Fibroblast of lung (primary cell): Measurements from ENCODE around the gene LIN28A. TPM values are rescaled to one million over a fixed set of nuclear protein-coding genes. Genes with fewer than 3 reads are reported as not detected.

Experiments
- DNase-seq, 2 donors: peaks; one replicate each; pipeline versions ENCODE4 v3.0.0 to v3.0.0-alpha.2; 2010; ENCODE audit warnings: low read depth in 2 of 2
- H2AFZ ChIP-seq: 2 replicates; pipeline ENCODE4 v1.5.1; 2012; ENCODE audit warnings: low read length, control low read depth, inconsistent platforms
- H3K27ac ChIP-seq: 2 replicates; pipeline ENCODE4 v1.5.1; 2011; ENCODE audit warnings: low read length, control low read depth; ENCODE audit not compliant: insufficient read depth
- H3K27me3 ChIP-seq: 2 replicates; pipeline ENCODE4 v1.5.1; 2011; ENCODE audit warnings: mild to moderate bottlenecking, low read length; ENCODE audit not compliant: control insufficient read depth, insufficient read depth
- H3K36me3 ChIP-seq: 2 replicates; pipeline ENCODE4 v1.5.1; 2011; ENCODE audit warnings: low read length; ENCODE audit not compliant: control insufficient read depth, insufficient read depth
- H3K4me1 ChIP-seq: 2 replicates; pipeline ENCODE4 v1.5.1; 2011; ENCODE audit warnings: low read length; ENCODE audit not compliant: control insufficient read depth, insufficient read depth; ENCODE audit errors: extremely low read depth
- H3K4me2 ChIP-seq: 2 replicates; pipeline ENCODE4 v1.5.1; 2011; ENCODE audit warnings: low read length, control low read depth; ENCODE audit not compliant: insufficient read depth; ENCODE audit errors: extremely low read depth
- H3K4me3 ChIP-seq, 4 experiments: fragments of 200-600 bp in 1 of 4; sonication (generic) in 1 of 4; replicated peaks in 1 of 4; 2 replicates each; pipeline ENCODE4 v1.5.1; 2011 to 2016; ENCODE audit warnings: low read length in 4 of 4, low read depth in 3 of 4, mild to moderate bottlenecking in 3 of 4, control low read depth in 2 of 4, inconsistent platforms in 1 of 4, mixed read lengths in 1 of 4; ENCODE audit not compliant: insufficient read depth in 1 of 4; ENCODE audit errors: control extremely low read depth in 1 of 4
- H3K79me2 ChIP-seq: 2 replicates; pipeline ENCODE4 v1.5.1; 2012; ENCODE audit warnings: mild to moderate bottlenecking, low read length, inconsistent platforms; ENCODE audit not compliant: control insufficient read depth, insufficient read depth
- H3K9ac ChIP-seq: 2 replicates; pipeline ENCODE4 v1.5.1; 2011; ENCODE audit warnings: mild to moderate bottlenecking, low read length, control low read depth; ENCODE audit not compliant: insufficient read depth
- H3K9me3 ChIP-seq: 2 replicates; pipeline ENCODE4 v1.5.1; 2012; ENCODE audit warnings: low read depth, low read length; ENCODE audit not compliant: control insufficient read depth, insufficient read depth
- H4K20me1 ChIP-seq: 2 replicates; pipeline ENCODE4 v1.5.1; 2011; ENCODE audit warnings: low read length; ENCODE audit not compliant: control insufficient read depth, insufficient read depth; ENCODE audit errors: extremely low read depth
- EZH2 ChIP-seq: IDR thresholded peaks from 2 replicates; pipeline ENCODE4 v1.5.1; 2012; ENCODE audit warnings: low read length, control low read depth, mild to moderate bottlenecking; ENCODE audit errors: missing control alignments
- polyA plus RNA-seq, 2 donors: library from polyadenylated mRNA; depleted of rRNA in 1 of 2; stranded (reverse) in 1 of 2; unstranded in 1 of 2; fragments of >200 nt; gene quantifications; 2 replicates each; pipeline ENCODE4 v1.2.1, GENCODE V29; 2011 to 2012; ENCODE audit warnings: missing spikeins in 1 of 2
- total RNA-seq: library from RNA; depleted of rRNA; stranded (reverse); fragments of >200 nt; gene quantifications from 2 replicates; pipeline ENCODE4 v1.2.1, GENCODE V29; 2014

LIN28A gene
- total and polyA plus RNA-seq, 2 donors (not counting 1 experiment from before 2014, with no cell fraction given) = 0.09 TPM; not detected in 1

GRCh38 chr1:26478988-26479387 is 68.4 kb downstream of the LIN28A start:
- H3K9ac ChIP-seq = no peak overlapping the region
- no peak for TF ChIP-seq EZH2
- H3K36me3 ChIP-seq = peaks cover 7% of the 10 kb centered on the region
- H3K4me3 ChIP-seq = no peak overlapping the region
- peaks cover 5% of the 10 kb centered on the region for H3K4me1 ChIP-seq
- H3K27me3 ChIP-seq = no peaks in the 10 kb centered on the region
- no peak overlapping the region for H3K4me2 ChIP-seq
- peaks cover 8% of the 10 kb centered on the region for H3K79me2 ChIP-seq
- no peaks in the 10 kb centered on the region for H3K9me3 ChIP-seq
- H3K27ac ChIP-seq = no peak overlapping the region
- H2AFZ ChIP-seq = no peak overlapping the region
- no peak for DNase-seq
- H4K20me1 ChIP-seq = no peaks in the 10 kb centered on the region

Other genes with a start within 250 kb of the LIN28A start
- not detected in 2 replicates for gene C1orf232, start 241.9 kb upstream of the LIN28A start, total RNA-seq
- gene C1orf232, start 241.9 kb upstream of the LIN28A start, polyA plus RNA-seq = not detected in 2 replicates
- 30.7 and 38.8 TPM in 2 replicates for gene ZNF593, start 240.9 kb upstream of the LIN28A start, total RNA-seq
- gene ZNF593, start 240.9 kb upstream of the LIN28A start, polyA plus RNA-seq = 17.6 and 19.8 TPM in 2 replicates
- gene ZNF593OS, start 239.0 kb upstream of the LIN28A start, total RNA-seq = not detected in 2 replicates
- not detected in 2 replicates for gene ZNF593OS, start 239.0 kb upstream of the LIN28A start, polyA plus RNA-seq
- not detected in 2 replicates for gene CNKSR1, start 233.3 kb upstream of the LIN28A start, total RNA-seq
- 0.08 TPM in 1 of 2 replicates, not detected in the other for gene CNKSR1, start 233.3 kb upstream of the LIN28A start, polyA plus RNA-seq
- not detected in 2 replicates for gene CATSPER4, start 220.2 kb upstream of the LIN28A start, total RNA-seq
- gene CATSPER4, start 220.2 kb upstream of the LIN28A start, polyA plus RNA-seq = not detected in 2 replicates
- 3.9 and 6.9 TPM in 2 replicates for gene CEP85, start 176.6 kb upstream of the LIN28A start, total RNA-seq
- 4.7 and 8.2 TPM in 2 replicates for gene CEP85, start 176.6 kb upstream of the LIN28A start, polyA plus RNA-seq
- gene SH3BGRL3, start 130.7 kb upstream of the LIN28A start, total RNA-seq = 12.8 and 39.6 TPM in 2 replicates
- 200 and 261 TPM in 2 replicates for gene SH3BGRL3, start 130.7 kb upstream of the LIN28A start, polyA plus RNA-seq
- gene UBXN11, start 104.2 kb upstream of the LIN28A start, total RNA-seq = 2.6 and 3.5 TPM in 2 replicates
- 6.5 and 7.1 TPM in 2 replicates for gene UBXN11, start 104.2 kb upstream of the LIN28A start, polyA plus RNA-seq
- 0.51 TPM in 1 of 2 replicates, not detected in the other for gene CD52, start 92.9 kb upstream of the LIN28A start, total RNA-seq
- 0.28 and 0.31 TPM in 2 replicates for gene CD52, start 92.9 kb upstream of the LIN28A start, polyA plus RNA-seq
- not detected in 2 replicates for gene CRYBG2, start 56.7 kb upstream of the LIN28A start, total RNA-seq
- gene CRYBG2, start 56.7 kb upstream of the LIN28A start, polyA plus RNA-seq = not detected in 2 replicates
- not detected in 2 replicates for gene ZNF683, start 38.1 kb upstream of the LIN28A start, total RNA-seq
- gene ZNF683, start 38.1 kb upstream of the LIN28A start, polyA plus RNA-seq = not detected in 2 replicates
- 28.5 and 41.5 TPM in 2 replicates for gene DHDDS, start 21.5 kb downstream of the LIN28A start, total RNA-seq
- gene DHDDS, start 21.5 kb downstream of the LIN28A start, polyA plus RNA-seq = 75.6 and 76.6 TPM in 2 replicates
- 123 and 170 TPM in 2 replicates for gene HMGN2, start 61.6 kb downstream of the LIN28A start, total RNA-seq
- gene HMGN2, start 61.6 kb downstream of the LIN28A start, polyA plus RNA-seq = 442 and 557 TPM in 2 replicates
- 1.7 and 2.6 TPM in 2 replicates for gene RPS6KA1, start 118.9 kb downstream of the LIN28A start, total RNA-seq
- 0.64 and 0.94 TPM in 2 replicates for gene RPS6KA1, start 118.9 kb downstream of the LIN28A start, polyA plus RNA-seq